NCI-H2196 (cell line): ENCODE data around the gene RBL2.
"Not testable (repeated sequence)": the region's sequence is repeated elsewhere in the genome, so short reads cannot be mapped to it uniquely, and the experiment has no call there.

ENCODE experiments used
- DNase-seq: peaks from one replicate; lab custom pipeline; 2025; ENCODE audit not compliant: unreplicated experiment; lab: John Stamatoyannopoulos, UW

The RBL2 gene

DNA sequence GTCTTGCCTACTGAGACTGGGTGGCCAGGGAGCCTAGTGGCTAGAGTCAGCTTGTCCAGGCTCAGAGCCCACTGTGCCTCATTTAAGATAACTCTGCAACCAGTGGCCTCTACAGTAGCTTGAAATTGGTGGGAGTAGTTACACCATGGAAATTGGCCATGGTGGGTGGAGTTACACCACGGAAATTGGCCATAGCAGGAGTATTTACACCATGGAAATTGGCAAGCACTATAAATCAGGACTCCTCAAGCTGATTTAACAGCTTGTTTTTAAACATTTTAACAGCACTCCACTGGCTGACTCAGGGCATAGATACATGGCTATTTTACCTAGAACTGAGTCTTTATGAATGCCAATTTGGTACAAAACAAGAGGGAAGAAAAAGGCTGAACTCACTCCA lies 96.5 kb downstream of the RBL2 start:
- DNase-seq = no peak

DNA sequence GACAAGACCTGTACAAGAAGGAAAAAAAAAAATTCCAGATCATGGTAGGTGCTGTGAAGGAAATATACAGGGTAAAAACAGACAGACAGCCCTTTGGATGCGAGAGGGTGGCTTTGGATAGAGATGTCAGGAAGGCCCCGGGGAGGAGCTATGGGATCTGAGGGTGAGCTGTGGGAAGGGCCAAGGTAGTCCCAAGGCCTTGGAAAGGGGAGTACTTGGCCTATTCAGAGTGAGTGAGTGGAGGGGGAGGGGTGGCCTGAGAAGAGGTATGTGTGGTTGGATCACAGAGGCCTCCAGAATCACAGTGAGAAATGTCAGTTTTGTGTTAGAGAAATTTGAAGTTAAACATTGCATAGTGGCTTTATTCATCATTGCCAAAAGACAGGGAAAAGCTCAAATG lies 99.9 kb downstream of the RBL2 start:
- no peak for DNase-seq

DNA sequence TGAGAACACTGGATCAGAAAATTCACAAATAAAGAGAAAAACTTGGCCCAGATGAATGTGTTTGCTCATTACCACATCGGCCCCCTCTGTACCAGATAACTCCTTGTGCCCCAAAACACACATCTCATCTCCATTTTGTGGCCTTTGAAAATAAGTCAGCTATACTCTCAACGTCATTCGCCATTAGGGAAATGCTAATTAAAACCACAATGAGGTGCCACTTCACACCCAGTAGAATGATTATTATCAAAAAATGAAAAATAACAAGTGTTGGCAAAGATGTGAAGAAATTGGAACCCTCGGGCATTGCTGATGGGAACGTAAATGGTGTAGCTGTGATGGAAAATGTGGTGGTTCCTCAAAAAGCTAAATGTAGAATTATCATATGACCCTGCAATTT lies 103.4 kb downstream of the RBL2 start:
- no peak for DNase-seq

DNA sequence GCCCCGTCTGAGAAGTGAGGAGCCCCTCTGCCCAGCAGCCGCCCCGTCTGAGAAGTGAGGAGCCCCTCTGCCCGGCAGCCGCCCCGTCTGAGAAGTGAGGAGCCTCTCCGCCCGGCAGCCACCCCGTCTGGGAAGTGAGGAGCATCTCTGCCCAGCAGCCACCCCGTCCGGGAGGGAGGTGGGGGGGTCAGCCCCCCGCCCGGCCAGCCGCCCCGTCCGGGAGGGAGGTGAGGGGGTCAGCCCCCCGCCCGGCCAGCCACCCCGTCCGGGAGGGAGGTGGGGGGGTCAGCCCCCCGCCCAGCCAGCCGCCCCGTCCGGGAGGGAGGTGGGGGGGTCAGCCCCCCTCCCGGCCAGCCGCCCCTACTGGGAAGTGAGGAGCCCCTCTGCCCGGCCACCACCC lies 105.1 kb downstream of the RBL2 start:
- not testable (repeated sequence) for DNase-seq

DNA sequence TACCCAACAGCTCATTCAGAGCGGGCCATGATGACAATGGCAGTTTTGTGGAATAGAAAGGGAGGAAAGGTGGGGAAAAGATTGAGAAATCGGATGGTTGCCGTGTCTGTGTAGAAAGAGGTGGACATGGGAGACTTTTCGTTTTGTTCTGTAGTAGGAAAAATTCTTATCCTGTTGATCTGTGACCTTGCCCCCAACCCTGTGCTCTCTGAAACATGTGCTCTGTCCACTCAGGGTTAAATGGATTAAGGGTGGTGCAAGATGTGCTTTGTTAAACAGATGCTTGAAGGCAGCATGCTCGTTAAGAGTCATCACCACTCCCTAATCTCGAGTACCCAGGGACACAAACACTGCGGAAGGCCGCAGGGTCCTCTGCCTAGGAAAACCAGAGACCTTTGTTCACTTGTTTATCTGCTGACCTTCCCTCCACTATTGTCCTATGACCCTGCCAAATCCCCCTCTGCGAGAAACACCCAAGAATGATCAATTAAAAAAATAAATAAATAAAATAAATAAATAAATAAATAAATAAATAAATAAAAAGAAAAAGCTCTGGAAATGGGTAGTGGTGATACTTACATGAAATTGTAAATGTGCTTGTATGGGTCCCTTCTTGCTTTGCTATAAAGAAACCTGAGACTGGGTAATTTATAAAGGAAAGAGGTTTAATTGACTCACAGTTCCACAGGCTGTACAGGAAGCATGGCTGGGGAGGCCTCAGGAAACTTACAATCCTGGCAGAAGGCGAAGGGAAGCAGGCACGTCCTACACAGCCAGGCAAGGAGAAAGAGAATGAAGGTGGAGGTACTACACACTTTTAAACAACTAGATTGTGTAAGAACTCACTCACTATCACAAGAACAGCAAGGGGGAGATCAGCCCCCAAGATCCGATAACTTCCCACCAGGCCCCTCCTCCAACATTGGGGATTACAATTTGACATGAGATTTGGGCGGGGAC lies 105.8 kb downstream of the RBL2 start:
- DNase-seq = not testable (repeated sequence)
